Heart left ventricle (tissue), 13 donors: ENCODE measurements around the gene ODC1.

Source experiments
- POLR2A ChIP-seq, 2 donors: fragments of 450-650 bp; IDR thresholded peaks; one replicate each; pipeline ENCODE4 v1.6.1; 2017; ENCODE audit warnings: antibody characterized with exemption in 2 of 2, mild to moderate bottlenecking in 2 of 2, moderate library complexity in 2 of 2
- TF ChIP-seq, protein P1 (sequence below), 12 donors: fragments of 200-600 bp; sonication (generic) in 4 of 12; IDR thresholded peaks; one replicate each; pipeline versions ENCODE4 v1.5.0 to v1.8.0; 2018 to 2022; ENCODE audit warnings: antibody characterized with exemption in 12 of 12, mild to moderate bottlenecking in 5 of 12
- donor health status: ischemic (EF 13 %, LVEDD 7.1; RV severe dilation, severe dysfunction).
- donor health status: DM: no; HTN: yes; CAD: no.
- donor health status: DM: no; HTN: no; CAD: no.
- donor health status: ischemic (EF 25% LVEDD 6.9; RV normal size, moderate dysfunction).
- donor health status: ischemic (EF 25% LVEDD 5.7; RV mildly dilated, moderate dysfunction).
- donor health status: ischemic (EF 35%, LVEDD 5.7; RV mildly dilated, moderate dysfunction).
- donor health status: nonischemic (EF 11% LVEDD 7.7; RV severe dilation, severe dysfunction).
- donor health status: DM: yes; HTN: yes; CAD: no.
- donor health status: PGD.
- donor health status: ischemic (EF 29% LVEDD 5.4; RV normal size, mild dysfunction).
- donor health status: nonischemic (EF 23%, LVEDD 6.1; RV moderate dilation, normal function).

DNA sequence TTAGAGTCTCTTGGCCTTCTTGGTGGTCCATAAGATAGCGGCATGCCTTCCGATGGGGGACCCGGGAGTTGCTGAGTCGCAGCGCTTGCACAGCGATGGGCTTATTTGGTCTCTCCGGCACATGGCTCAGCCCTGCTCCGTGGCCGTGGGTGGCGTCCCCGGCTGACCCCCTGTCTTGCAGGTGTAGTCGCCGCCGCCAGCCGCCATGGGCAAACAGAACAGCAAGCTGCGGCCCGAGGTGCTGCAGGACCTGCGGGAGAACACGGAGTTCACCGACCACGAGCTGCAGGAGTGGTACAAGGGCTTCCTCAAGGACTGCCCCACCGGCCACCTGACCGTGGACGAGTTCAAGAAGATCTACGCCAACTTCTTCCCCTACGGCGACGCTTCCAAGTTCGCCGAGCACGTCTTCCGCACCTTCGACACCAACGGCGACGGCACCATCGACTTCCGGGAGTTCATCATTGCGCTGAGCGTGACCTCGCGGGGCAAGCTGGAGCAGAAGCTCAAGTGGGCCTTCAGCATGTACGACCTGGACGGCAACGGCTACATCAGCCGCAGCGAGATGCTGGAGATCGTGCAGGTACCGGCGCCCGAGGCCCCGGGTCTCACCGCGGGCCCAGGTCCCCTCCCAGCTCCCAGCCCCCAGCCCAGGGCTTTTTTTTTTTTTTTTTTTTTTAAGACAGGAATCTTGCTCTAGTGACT lies 28.4 kb downstream of the ODC1 start:
- TF ChIP-seq, protein P1, sequence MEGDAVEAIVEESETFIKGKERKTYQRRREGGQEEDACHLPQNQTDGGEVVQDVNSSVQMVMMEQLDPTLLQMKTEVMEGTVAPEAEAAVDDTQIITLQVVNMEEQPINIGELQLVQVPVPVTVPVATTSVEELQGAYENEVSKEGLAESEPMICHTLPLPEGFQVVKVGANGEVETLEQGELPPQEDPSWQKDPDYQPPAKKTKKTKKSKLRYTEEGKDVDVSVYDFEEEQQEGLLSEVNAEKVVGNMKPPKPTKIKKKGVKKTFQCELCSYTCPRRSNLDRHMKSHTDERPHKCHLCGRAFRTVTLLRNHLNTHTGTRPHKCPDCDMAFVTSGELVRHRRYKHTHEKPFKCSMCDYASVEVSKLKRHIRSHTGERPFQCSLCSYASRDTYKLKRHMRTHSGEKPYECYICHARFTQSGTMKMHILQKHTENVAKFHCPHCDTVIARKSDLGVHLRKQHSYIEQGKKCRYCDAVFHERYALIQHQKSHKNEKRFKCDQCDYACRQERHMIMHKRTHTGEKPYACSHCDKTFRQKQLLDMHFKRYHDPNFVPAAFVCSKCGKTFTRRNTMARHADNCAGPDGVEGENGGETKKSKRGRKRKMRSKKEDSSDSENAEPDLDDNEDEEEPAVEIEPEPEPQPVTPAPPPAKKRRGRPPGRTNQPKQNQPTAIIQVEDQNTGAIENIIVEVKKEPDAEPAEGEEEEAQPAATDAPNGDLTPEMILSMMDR (IDR thresholded peaks at IDR 0.05), result no peak
- no peak for TF ChIP-seq POLR2A (IDR thresholded peaks at IDR 0.05)
